Memory B cell (primary cell): ENCODE results near the gene FNDC3B.

Experiments
- ATAC-seq: fragments of 150-1000 bp; cut with Tn5 transposase; 2 replicates; pipeline ENCODE4 v1.10.0; 2021; ENCODE audit warnings: low read depth, mild to moderate bottlenecking, moderate library complexity
- DNase-seq, 2 donors: peaks; one replicate each; pipeline ENCODE4 v3.0.0; 2022; ENCODE audit warnings: low spot score in 2 of 2
- H3K27ac Mint-ChIP-seq: one replicate; pipeline ENCODE4 v1.8.0; 2022; ENCODE audit warnings: mild to moderate bottlenecking, moderate library complexity, mixed read lengths
- H3K27me3 Mint-ChIP-seq: one replicate; pipeline ENCODE4 v1.8.0; 2022; ENCODE audit warnings: mixed read lengths
- H3K36me3 Mint-ChIP-seq: one replicate; pipeline ENCODE4 v1.8.0; 2022; ENCODE audit warnings: mild to moderate bottlenecking, mixed read lengths
- H3K4me1 Mint-ChIP-seq: one replicate; pipeline ENCODE4 v1.8.0; 2022; ENCODE audit warnings: mixed read lengths
- H3K4me3 Mint-ChIP-seq: one replicate; pipeline ENCODE4 v1.8.0; 2022; ENCODE audit warnings: mild to moderate bottlenecking, moderate library complexity, mixed read lengths
- H3K9me3 Mint-ChIP-seq: one replicate; pipeline ENCODE4 v1.8.0; 2022; ENCODE audit warnings: mixed read lengths

FNDC3B gene

DNA sequence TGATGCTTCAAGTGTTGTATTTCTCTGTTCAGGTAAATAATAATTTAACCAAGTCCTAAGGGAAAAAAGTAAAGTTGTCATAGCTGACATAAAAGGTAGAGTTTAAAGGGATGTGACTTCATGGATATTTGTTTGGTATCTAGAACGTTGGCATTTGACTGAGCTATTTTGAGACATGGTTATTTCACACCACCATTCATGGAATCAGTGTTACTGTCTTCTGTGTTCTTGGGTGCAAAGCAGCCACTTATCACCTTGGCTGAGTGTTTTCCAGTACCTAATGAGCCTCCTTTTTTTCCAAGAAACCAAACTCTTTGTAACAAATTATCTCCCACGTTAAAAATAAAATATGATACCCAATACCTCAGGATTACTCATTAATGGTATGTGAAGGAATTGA is 253.0 kb downstream of the FNDC3B start:
- H3K27me3 Mint-ChIP-seq: no peaks in the 10 kb centered on the region
- H3K36me3 Mint-ChIP-seq: peaks cover 20% of the 10 kb centered on the region
- H3K9me3 Mint-ChIP-seq: peaks cover 8% of the 10 kb centered on the region
- H3K4me3 Mint-ChIP-seq: no peak overlapping the region
- no peak overlapping the region for H3K27ac Mint-ChIP-seq
- ATAC-seq (no peak), DNase-seq (no peak)
- peaks cover 4% of the 10 kb centered on the region for H3K4me1 Mint-ChIP-seq

GRCh38 chr3:172293093-172293492 is 253.7 kb downstream of the FNDC3B start:
- Mint-ChIP-seq H3K27me3 (no peaks in the 10 kb centered on the region), H3K27ac (no peak overlapping the region), H3K4me1 (peaks cover 4% of the 10 kb centered on the region), H3K36me3 (peaks cover 20% of the 10 kb centered on the region), H3K9me3 (peaks cover 8% of the 10 kb centered on the region), H3K4me3 (no peak overlapping the region)
- DNase-seq (no peak), ATAC-seq (no peak)

GRCh38 chr3:172294223-172294806 is 254.9 kb downstream of the FNDC3B start:
- H3K27ac Mint-ChIP-seq: peak overlapping the region; percentile 35

GRCh38 chr3:172296248-172296974 is 257.0 kb downstream of the FNDC3B start:
- Mint-ChIP-seq H3K9me3 (peaks cover 8% of the 10 kb centered on the region), H3K36me3 (peaks cover 22% of the 10 kb centered on the region), H3K4me3 (no peak overlapping the region), H3K27me3 (no peaks in the 10 kb centered on the region), H3K4me1 (peaks cover 4% of the 10 kb centered on the region), H3K27ac (no peak overlapping the region)
- DNase-seq (no peak), ATAC-seq (no peak)

More at GRCh38 chr3:172294223-172294806, 254.9 kb downstream of the FNDC3B start:
- DNase-seq: no peak
- no peak for ATAC-seq
- Mint-ChIP-seq H3K4me3 (no peak overlapping the region), H3K27me3 (no peaks in the 10 kb centered on the region), H3K9me3 (peaks cover 8% of the 10 kb centered on the region), H3K36me3 (peaks cover 20% of the 10 kb centered on the region), H3K4me1 (peaks cover 4% of the 10 kb centered on the region)

DNA sequence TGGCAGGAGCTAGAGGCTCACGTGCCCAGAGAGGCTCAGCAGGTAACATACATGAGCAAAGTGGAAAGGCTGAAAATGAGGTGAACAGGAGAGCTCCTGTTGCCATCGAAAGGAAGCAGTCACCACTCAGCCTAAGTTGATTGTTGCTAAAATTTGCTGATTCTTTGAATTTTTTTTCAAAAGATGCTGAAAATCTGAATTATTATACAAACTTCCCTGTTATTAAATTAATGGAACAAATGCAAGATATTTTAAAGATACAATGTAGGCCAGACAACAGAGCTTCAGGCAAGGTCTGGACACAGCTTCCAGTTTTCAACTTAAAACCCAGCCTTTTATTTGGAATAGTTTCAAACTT is 257.6 kb downstream of the FNDC3B start:
- H3K27me3 Mint-ChIP-seq: no peaks in the 10 kb centered on the region
- no peak overlapping the region for H3K4me3 Mint-ChIP-seq
- H3K27ac Mint-ChIP-seq: no peak overlapping the region
- H3K36me3 Mint-ChIP-seq: peaks cover 22% of the 10 kb centered on the region
- ATAC-seq (no peak), DNase-seq (no peak)
- peaks cover 8% of the 10 kb centered on the region for H3K9me3 Mint-ChIP-seq
- peaks cover 4% of the 10 kb centered on the region for H3K4me1 Mint-ChIP-seq

GRCh38 chr3:172298247-172298646 is 258.9 kb downstream of the FNDC3B start:
- ATAC-seq: no peak
- Mint-ChIP-seq H3K27me3 (no peaks in the 10 kb centered on the region), H3K4me1 (peaks cover 4% of the 10 kb centered on the region), H3K9me3 (peaks cover 6% of the 10 kb centered on the region), H3K27ac (no peak overlapping the region), H3K36me3 (peaks cover 20% of the 10 kb centered on the region), H3K4me3 (no peak overlapping the region)
- no peak for DNase-seq

- no peak for ATAC-seq
- H3K9me3 Mint-ChIP-seq: no peaks in the 10 kb centered on the region
- no peaks in the 10 kb centered on the region for H3K27me3 Mint-ChIP-seq
- H3K4me3 Mint-ChIP-seq: no peak overlapping the region
- H3K4me1 Mint-ChIP-seq: no peaks in the 10 kb centered on the region
- peaks cover 14% of the 10 kb centered on the region for H3K36me3 Mint-ChIP-seq
- no peak for DNase-seq
- no peak overlapping the region for H3K27ac Mint-ChIP-seq
Measured at GRCh38 chr3:172300187-172300586, 260.8 kb downstream of the FNDC3B start.

DNA sequence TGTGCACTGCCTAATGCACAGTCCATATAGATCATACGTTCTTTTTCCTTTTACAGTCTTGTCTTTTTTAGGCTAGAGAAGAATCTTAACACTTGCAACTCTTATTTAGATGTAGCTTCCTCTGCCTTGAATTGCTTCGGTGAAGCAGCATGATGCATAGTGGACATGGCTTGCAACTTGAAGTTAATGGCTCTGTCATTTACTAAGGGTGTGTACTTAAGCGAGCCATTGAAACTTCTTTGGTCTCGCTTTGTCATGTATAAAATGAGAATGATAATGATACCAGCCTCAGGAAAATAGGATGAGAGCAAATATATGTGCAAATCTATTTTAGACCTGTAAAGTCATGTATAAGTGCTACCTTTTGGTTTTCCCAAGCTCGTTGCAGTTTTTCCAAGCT is 261.5 kb downstream of the FNDC3B start:
- DNase-seq: no peak
- no peak overlapping the region for H3K27ac Mint-ChIP-seq
- H3K4me3 Mint-ChIP-seq: no peak overlapping the region
- H3K9me3 Mint-ChIP-seq: no peaks in the 10 kb centered on the region
- H3K4me1 Mint-ChIP-seq: no peaks in the 10 kb centered on the region
- ATAC-seq: no peak
- H3K36me3 Mint-ChIP-seq: peaks cover 12% of the 10 kb centered on the region
- H3K27me3 Mint-ChIP-seq: no peaks in the 10 kb centered on the region

- H3K9me3 Mint-ChIP-seq: no peaks in the 10 kb centered on the region
- no peak overlapping the region for H3K27ac Mint-ChIP-seq
- no peaks in the 10 kb centered on the region for H3K4me1 Mint-ChIP-seq
- peaks cover 6% of the 10 kb centered on the region for H3K36me3 Mint-ChIP-seq
- DNase-seq (no peak), ATAC-seq (no peak)
- H3K27me3 Mint-ChIP-seq: no peaks in the 10 kb centered on the region
- no peak overlapping the region for H3K4me3 Mint-ChIP-seq
Measured at GRCh38 chr3:172302203-172302602, 262.8 kb downstream of the FNDC3B start.

- Mint-ChIP-seq H3K4me3 (no peak overlapping the region), H3K36me3 (peaks cover 9% of the 10 kb centered on the region), H3K27me3 (no peaks in the 10 kb centered on the region), H3K27ac (no peak overlapping the region), H3K4me1 (no peaks in the 10 kb centered on the region), H3K9me3 (no peaks in the 10 kb centered on the region)
- ATAC-seq (no peak), DNase-seq (no peak)
Measured at GRCh38 chr3:172303181-172303580, 263.8 kb downstream of the FNDC3B start.

GRCh38 chr3:172303941-172304558 is 264.7 kb downstream of the FNDC3B start:
- no peak for ATAC-seq
- Mint-ChIP-seq H3K36me3 (peaks cover 9% of the 10 kb centered on the region), H3K27me3 (no peaks in the 10 kb centered on the region), H3K4me1 (no peaks in the 10 kb centered on the region), H3K9me3 (no peaks in the 10 kb centered on the region), H3K27ac (no peak overlapping the region), H3K4me3 (no peak overlapping the region)
- DNase-seq: no peak

DNA sequence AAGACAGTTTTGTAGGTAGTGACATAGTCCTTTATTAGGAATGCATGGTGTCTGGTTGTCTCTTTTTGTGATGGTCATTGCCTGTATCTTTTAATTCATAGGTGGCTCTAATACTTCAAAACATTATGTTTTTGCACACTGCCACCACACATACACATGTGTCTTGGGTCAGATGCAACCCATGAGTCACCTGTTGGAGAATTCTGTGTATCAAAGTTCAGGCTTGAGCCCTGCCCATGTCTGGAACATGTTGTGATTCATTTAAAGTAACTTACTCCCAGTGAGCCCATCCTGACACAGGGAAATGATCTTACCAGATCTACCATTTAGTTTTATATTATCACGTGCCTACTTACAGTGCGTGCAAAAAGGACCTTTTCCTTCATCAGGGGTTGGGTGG is 266.2 kb downstream of the FNDC3B start:
- ATAC-seq (no peak), DNase-seq (no peak)
- peaks cover 12% of the 10 kb centered on the region for H3K36me3 Mint-ChIP-seq

GRCh38 chr3:172305974-172306373 is 266.6 kb downstream of the FNDC3B start:
- H3K4me1 Mint-ChIP-seq: no peaks in the 10 kb centered on the region
- DNase-seq (no peak), ATAC-seq (no peak)
- no peaks in the 10 kb centered on the region for H3K27me3 Mint-ChIP-seq
- H3K36me3 Mint-ChIP-seq: peaks cover 10% of the 10 kb centered on the region
- no peak overlapping the region for H3K4me3 Mint-ChIP-seq
- no peaks in the 10 kb centered on the region for H3K9me3 Mint-ChIP-seq
- H3K27ac Mint-ChIP-seq: no peak overlapping the region

More for the DNA sequence above, 266.2 kb downstream of the FNDC3B start:
- no peak overlapping the region for H3K4me3 Mint-ChIP-seq
- no peaks in the 10 kb centered on the region for H3K27me3 Mint-ChIP-seq
- H3K9me3 Mint-ChIP-seq: no peaks in the 10 kb centered on the region
- no peaks in the 10 kb centered on the region for H3K4me1 Mint-ChIP-seq
- H3K27ac Mint-ChIP-seq: no peak overlapping the region

GRCh38 chr3:172307141-172307560 is 267.8 kb downstream of the FNDC3B start:
- no peaks in the 10 kb centered on the region for H3K9me3 Mint-ChIP-seq
- H3K4me1 Mint-ChIP-seq: no peaks in the 10 kb centered on the region
- no peaks in the 10 kb centered on the region for H3K27me3 Mint-ChIP-seq
- H3K36me3 Mint-ChIP-seq: peaks cover 12% of the 10 kb centered on the region
- H3K27ac Mint-ChIP-seq: no peak overlapping the region
- ATAC-seq: no peak
- no peak overlapping the region for H3K4me3 Mint-ChIP-seq
- no peak for DNase-seq
